Measurements from ENCODE around the gene POLR2C.

DNA sequence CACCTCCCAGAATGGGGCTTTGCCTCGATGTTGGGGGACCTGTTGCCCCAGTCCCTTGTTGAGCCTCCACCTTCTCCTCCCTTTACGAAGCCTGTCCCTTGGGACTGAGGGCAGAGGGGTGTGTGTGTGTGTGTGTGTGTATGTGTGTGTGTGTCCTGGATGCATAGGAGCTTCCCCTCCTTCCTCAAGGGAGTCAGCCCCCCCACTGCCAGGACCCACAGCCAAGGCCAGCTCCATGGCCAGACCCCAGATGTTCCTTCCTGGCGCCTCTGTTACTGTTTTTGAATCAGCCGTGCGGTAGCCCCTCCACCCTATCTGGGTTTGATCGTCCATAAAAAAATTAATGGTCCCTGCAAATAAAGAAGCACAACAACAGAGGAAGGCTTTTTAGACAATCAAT is 41.5 kb downstream of the POLR2C start:
- TF ChIP-seq, protein P1, sequence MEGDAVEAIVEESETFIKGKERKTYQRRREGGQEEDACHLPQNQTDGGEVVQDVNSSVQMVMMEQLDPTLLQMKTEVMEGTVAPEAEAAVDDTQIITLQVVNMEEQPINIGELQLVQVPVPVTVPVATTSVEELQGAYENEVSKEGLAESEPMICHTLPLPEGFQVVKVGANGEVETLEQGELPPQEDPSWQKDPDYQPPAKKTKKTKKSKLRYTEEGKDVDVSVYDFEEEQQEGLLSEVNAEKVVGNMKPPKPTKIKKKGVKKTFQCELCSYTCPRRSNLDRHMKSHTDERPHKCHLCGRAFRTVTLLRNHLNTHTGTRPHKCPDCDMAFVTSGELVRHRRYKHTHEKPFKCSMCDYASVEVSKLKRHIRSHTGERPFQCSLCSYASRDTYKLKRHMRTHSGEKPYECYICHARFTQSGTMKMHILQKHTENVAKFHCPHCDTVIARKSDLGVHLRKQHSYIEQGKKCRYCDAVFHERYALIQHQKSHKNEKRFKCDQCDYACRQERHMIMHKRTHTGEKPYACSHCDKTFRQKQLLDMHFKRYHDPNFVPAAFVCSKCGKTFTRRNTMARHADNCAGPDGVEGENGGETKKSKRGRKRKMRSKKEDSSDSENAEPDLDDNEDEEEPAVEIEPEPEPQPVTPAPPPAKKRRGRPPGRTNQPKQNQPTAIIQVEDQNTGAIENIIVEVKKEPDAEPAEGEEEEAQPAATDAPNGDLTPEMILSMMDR (IDR thresholded peaks at IDR 0.05) = no peak
- no peak for TF ChIP-seq POLR2A (IDR thresholded peaks at IDR 0.05)
- TF ChIP-seq POLR2AphosphoS5 (IDR thresholded peaks at IDR 0.05) = no peak
